Sigmoid colon (tissue), 7 donors: ENCODE data around the gene HIVEP1. TPM values are rescaled to one million over a fixed set of nuclear protein-coding genes. Genes with fewer than 3 reads are reported as not detected.
A peak's percentile ranks its signal among the peaks of the same experiment; 100 is the strongest.

Experiments used
- DNase-seq: peaks from one replicate; pipeline ENCODE4 v3.0.0-alpha.2; 2019
- H3K27ac ChIP-seq, 4 donors: fragments of 200-600 bp; sonication (generic); one replicate each; pipeline ENCODE4 v1.5.1; 2016 to 2019; ENCODE audit warnings: mild to moderate bottlenecking in 1 of 4
- H3K27me3 ChIP-seq, 3 donors: fragments of 200-600 bp; sonication (generic); one replicate each; pipeline ENCODE4 v1.5.1; 2019; ENCODE audit warnings: mild to moderate bottlenecking in 1 of 3
- H3K36me3 ChIP-seq, 4 donors: fragments of 200-600 bp; sonication (generic); one replicate each; pipeline ENCODE4 v1.5.1; 2016 to 2019
- H3K4me1 ChIP-seq, 4 donors: fragments of 200-600 bp; sonication (generic); one replicate each; pipeline ENCODE4 v1.5.1; 2017 to 2019
- H3K4me3 ChIP-seq, 4 donors: fragments of 200-600 bp; sonication (generic); one replicate each; pipeline ENCODE4 v1.5.1; 2017 to 2019; ENCODE audit warnings: mild to moderate bottlenecking in 2 of 4, moderate library complexity in 1 of 4
- H3K9me3 ChIP-seq, 4 donors: fragments of 200-600 bp in 3 of 4; sonication (generic) in 3 of 4; one replicate each; pipeline versions ENCODE4 v1.5.1 to v1.6.1; 2013 to 2019
- CTCF ChIP-seq, 4 experiments: fragments of 450-650 bp in 3 of 4; fragments of 200-600 bp in 1 of 4; IDR thresholded peaks; one replicate each; pipeline ENCODE4 v1.5.1; 2016 to 2019; ENCODE audit warnings: antibody characterized with exemption in 4 of 4, mild to moderate bottlenecking in 3 of 4, moderate library complexity in 2 of 4
- EP300 ChIP-seq, 4 donors: sonication (generic); formaldehyde crosslinking; IDR thresholded peaks; one replicate each; pipeline ENCODE4 v1.6.1; 2017; ENCODE audit warnings: antibody characterized with exemption in 4 of 4
- POLR2A ChIP-seq, 2 donors: fragments of 450-650 bp; IDR thresholded peaks; one replicate each; pipeline ENCODE4 v1.6.1; 2016; ENCODE audit warnings: antibody characterized with exemption in 2 of 2, mild to moderate bottlenecking in 2 of 2, moderate library complexity in 2 of 2
- POLR2AphosphoS5 ChIP-seq, 4 donors: sonication (generic); formaldehyde crosslinking; IDR thresholded peaks; one replicate each; pipeline ENCODE4 v1.6.1; 2017; ENCODE audit warnings: antibody characterized with exemption in 4 of 4
- WGBS, 2 donors: extraction: QIAGEN DNeasy Blood & Tissue Kit; methylation state at CpG; one replicate each; pipeline ENCODE4 v1.1.7; 2013; 5-methylcytosine and 5-hydroxymethylcytosine counted together
- intact Hi-C: fragments of 100-400 bp; cut with DNase I; formaldehyde crosslinking; loops from one replicate; pipeline ENCODE4 v1.15.1; 2023
- polyA plus RNA-seq, 3 donors: library from polyadenylated mRNA; stranded (reverse); fragments of 200-250 nt; gene quantifications; one replicate each; pipeline ENCODE4 v1.2.3, GENCODE V29; 2013
- total RNA-seq, 4 donors: library from RNA; depleted of rRNA; stranded (reverse); fragments of >200 nt; gene quantifications; one replicate each; pipeline ENCODE4 v1.1.0, GENCODE V29; 2016
- donor health status: healthy with polysubstance abuse.
- donor health status: Bipolar disorder and iron deficiency.
- donor health status: healthy.

Gene HIVEP1
- total and polyA plus RNA-seq, 7 donors, result 4.6 to 28.5 (median 13.2) TPM

GRCh38 chr6:12014873-12015149 lies 2.7 kb downstream of the HIVEP1 start:
- WGBS, 2 donors, result 93 to 95% methylated on average over 3 of the region's 3 CpGs
- intact Hi-C loops, result loop anchor here (5.0 to 10.0 kb wide), 2 partner anchors 358 to 920 kb away; partner anchors contain the start of gene SMIM13

GRCh38 chr6:12017263-12017662 lies 5.2 kb downstream of the HIVEP1 start:
- Histone ChIP-seq H3K9me3 (no peaks in the 10 kb centered on the region), H3K4me3 (no peak overlapping the region), H3K36me3 (peaks cover 0 to 20% (median 7%) of the 10 kb centered on the region in 4 donors), H3K27me3 (no peaks in the 10 kb centered on the region), H3K4me1 (peaks cover 0 to 20% (median 13%) of the 10 kb centered on the region in 4 donors), H3K27ac (no peak overlapping the region)
- WGBS, 2 donors, result 49 to 72% methylated on average over 10 of the region's 10 CpGs
- intact Hi-C loops, result loop anchor here (10.0 kb wide), 1 partner anchor 922 kb away; the partner anchor contains the start of gene SMIM13
- no peak for TF ChIP-seq EP300 (IDR thresholded peaks at IDR 0.05)
- no peak for TF ChIP-seq CTCF (IDR thresholded peaks at IDR 0.05)
- TF ChIP-seq POLR2A (IDR thresholded peaks at IDR 0.05), result no peak
- no peak for TF ChIP-seq POLR2AphosphoS5 (IDR thresholded peaks at IDR 0.05)
- no peak for DNase-seq

More at GRCh38 chr6:12014873-12015149, 2.7 kb downstream of the HIVEP1 start:
- Histone ChIP-seq H3K36me3 (peaks cover 0 to 20% (median 7%) of the 10 kb centered on the region in 4 donors), H3K4me3 (no peak overlapping the region), H3K27ac (peak overlapping the region in 1 of 4 donors; percentile 99), H3K27me3 (no peaks in the 10 kb centered on the region), H3K9me3 (no peaks in the 10 kb centered on the region), H3K4me1 (peaks cover 0 to 21% (median 18%) of the 10 kb centered on the region in 4 donors)
- no peak for DNase-seq
- TF ChIP-seq POLR2AphosphoS5 (IDR thresholded peaks at IDR 0.05) (no peak), CTCF (IDR thresholded peaks at IDR 0.05) (no peak), EP300 (IDR thresholded peaks at IDR 0.05) (no peak)

- WGBS, 2 donors, result 96% methylated on average over 34 of the region's 34 CpGs
- intact Hi-C loops, result loop anchor here (10.0 kb wide), 1 partner anchor 923 kb away; the partner anchor contains the start of gene SMIM13
- TF ChIP-seq POLR2AphosphoS5 (IDR thresholded peaks at IDR 0.05) (no peak), CTCF (IDR thresholded peaks at IDR 0.05) (no peak), POLR2A (IDR thresholded peaks at IDR 0.05) (no peak), EP300 (IDR thresholded peaks at IDR 0.05) (no peak)
Observed at GRCh38 chr6:12017876-12018401, 5.8 kb downstream of the HIVEP1 start.

GRCh38 chr6:12020187-12020791 lies 8.2 kb downstream of the HIVEP1 start:
- Histone ChIP-seq H3K4me1 (peaks cover 0 to 23% (median 16%) of the 10 kb centered on the region in 4 donors), H3K9me3 (no peaks in the 10 kb centered on the region), H3K27me3 (no peaks in the 10 kb centered on the region), H3K4me3 (no peak overlapping the region), H3K36me3 (peaks cover 0 to 20% (median 7%) of the 10 kb centered on the region in 4 donors), H3K27ac (peak overlapping the region in 1 of 4 donors; percentile 14)
- DNase-seq, result no peak
- intact Hi-C loops, result no loop called here
- TF ChIP-seq CTCF (IDR thresholded peaks at IDR 0.05) (no peak), EP300 (IDR thresholded peaks at IDR 0.05) (no peak), POLR2AphosphoS5 (IDR thresholded peaks at IDR 0.05) (no peak), POLR2A (IDR thresholded peaks at IDR 0.05) (no peak)
- 93 to 95% methylated on average over 12 of the region's 12 CpGs for WGBS, 2 donors

More at GRCh38 chr6:12017876-12018401, 5.8 kb downstream of the HIVEP1 start:
- no peak overlapping the region for H3K4me3 ChIP-seq
- peaks cover 0 to 20% (median 13%) of the 10 kb centered on the region in 4 donors for H3K4me1 ChIP-seq
- H3K36me3 ChIP-seq, result peaks cover 0 to 20% (median 7%) of the 10 kb centered on the region in 4 donors
- H3K27me3 ChIP-seq, result no peaks in the 10 kb centered on the region
- H3K9me3 ChIP-seq, result no peaks in the 10 kb centered on the region
- DNase-seq, result no peak
- no peak overlapping the region for H3K27ac ChIP-seq
